Measurements from ENCODE around the gene FARS2.
A peak's percentile ranks its signal among the peaks of the same experiment; 100 is the strongest.
"Not testable (repeated sequence)": the region's sequence is repeated elsewhere in the genome, so short reads cannot be mapped to it uniquely, and the experiment has no call there.

Gene FARS2

GRCh38 chr6:5698318-5698717 lies 437.0 kb downstream of the FARS2 start:
- DNase-seq (ENCODE audit: low spot score), result no peak

- DNase-seq (ENCODE audit: low spot score), result not testable (repeated sequence)
Measured at GRCh38 chr6:5699064-5699463, 437.8 kb downstream of the FARS2 start.

DNA sequence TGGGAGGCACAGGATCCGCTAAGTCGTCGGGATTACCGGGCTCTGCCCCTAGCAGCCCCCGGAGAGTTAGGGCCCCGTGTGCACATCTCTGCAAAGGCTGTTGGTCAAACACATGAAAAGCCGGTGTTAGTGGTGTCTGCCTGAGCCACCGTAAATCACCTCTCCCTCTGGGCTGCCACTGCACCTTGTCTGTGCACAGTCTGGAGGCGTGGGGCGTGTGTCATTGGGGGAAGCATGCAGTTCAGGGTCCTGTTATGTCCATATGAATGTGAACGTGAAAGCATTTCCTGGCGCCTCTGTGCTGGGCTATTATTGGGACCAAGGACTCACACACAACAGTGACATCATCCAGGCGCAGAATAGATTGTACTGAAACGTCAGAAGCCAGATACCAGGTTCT lies 439.9 kb downstream of the FARS2 start:
- no peak for DNase-seq (ENCODE audit: low spot score)

- DNase-seq (ENCODE audit: low spot score), result no peak
Measured at GRCh38 chr6:5704708-5705107, 443.4 kb downstream of the FARS2 start.

GRCh38 chr6:5705252-5705651 lies 443.9 kb downstream of the FARS2 start:
- DNase-seq (ENCODE audit: low spot score), result no peak

DNA sequence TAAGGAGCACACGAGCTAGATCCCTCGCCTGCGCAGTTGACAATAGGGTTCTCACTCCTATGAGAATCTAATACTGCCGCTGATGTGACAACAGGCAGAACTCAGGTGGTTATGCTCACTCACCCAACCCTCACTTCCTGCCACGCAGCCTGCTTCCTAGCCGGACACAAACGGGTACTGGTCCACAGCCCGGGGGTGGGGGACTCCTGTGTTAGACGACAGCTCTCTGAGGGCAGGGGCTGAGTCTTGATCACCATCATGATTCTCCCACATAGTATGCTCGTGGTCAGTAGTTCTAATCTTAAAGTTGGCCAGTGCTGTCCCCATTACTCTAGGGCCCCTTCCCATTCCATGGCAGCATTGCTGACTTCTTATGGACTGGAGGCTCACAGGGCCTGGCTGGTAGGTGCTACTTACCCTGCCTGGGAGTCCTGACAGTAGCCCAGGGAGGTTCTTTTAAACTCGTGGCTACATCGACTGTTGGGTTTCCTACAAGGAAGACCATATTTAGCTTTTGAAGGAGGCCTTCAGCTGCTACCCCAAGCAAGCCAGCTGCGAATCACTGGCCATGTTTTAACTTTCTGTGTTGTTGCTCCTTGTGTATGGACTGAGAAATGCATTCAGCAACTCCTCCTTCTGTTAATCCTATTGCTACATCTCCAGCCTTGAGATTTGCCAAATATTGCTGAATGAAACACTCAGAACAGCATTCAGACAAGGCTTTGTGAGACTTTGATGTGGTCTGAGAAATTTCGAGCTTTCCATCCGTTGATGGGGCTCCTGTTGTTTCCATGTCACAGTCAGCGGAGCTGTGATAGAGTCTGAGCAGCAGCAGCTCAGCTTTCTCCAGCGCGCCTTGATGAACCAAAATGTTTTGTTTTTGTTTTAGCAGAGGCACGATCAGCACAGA lies 445.1 kb downstream of the FARS2 start:
- no peak for DNase-seq (ENCODE audit: low spot score)

- DNase-seq (ENCODE audit: low spot score), result no peak
Measured at GRCh38 chr6:5707281-5708045, 446.1 kb downstream of the FARS2 start.

DNA sequence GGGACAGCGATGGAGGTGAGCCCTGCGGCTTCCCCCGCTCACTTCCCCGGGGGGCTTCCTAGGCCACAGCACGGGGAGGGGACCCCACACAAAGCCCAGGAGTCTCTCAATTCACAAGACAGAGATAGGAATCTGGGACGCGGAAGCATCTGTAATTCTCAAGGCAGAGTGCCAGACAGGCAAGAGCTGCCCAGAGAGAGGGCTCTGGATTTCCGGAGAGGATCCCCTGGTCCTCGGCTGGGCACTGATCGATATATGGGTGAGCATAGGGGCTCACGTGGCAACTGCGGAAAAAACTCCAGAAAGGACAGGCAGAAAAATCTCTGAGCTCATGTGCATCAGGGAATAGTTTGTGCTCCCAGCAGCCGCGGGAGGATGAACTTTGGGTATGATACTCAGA lies 449.2 kb downstream of the FARS2 start:
- DNase-seq (ENCODE audit: low spot score), result no peak

GRCh38 chr6:5710936-5711335 lies 449.6 kb downstream of the FARS2 start:
- DNase-seq (ENCODE audit: low spot score), result no peak

GRCh38 chr6:5712349-5713215 lies 451.3 kb downstream of the FARS2 start:
- no peak for DNase-seq (ENCODE audit: low spot score)

GRCh38 chr6:5713519-5713918 lies 452.2 kb downstream of the FARS2 start:
- no peak for DNase-seq (ENCODE audit: low spot score)

- DNase-seq (ENCODE audit: low spot score), result no peak
Measured at GRCh38 chr6:5718231-5718947, 457.1 kb downstream of the FARS2 start.

DNA sequence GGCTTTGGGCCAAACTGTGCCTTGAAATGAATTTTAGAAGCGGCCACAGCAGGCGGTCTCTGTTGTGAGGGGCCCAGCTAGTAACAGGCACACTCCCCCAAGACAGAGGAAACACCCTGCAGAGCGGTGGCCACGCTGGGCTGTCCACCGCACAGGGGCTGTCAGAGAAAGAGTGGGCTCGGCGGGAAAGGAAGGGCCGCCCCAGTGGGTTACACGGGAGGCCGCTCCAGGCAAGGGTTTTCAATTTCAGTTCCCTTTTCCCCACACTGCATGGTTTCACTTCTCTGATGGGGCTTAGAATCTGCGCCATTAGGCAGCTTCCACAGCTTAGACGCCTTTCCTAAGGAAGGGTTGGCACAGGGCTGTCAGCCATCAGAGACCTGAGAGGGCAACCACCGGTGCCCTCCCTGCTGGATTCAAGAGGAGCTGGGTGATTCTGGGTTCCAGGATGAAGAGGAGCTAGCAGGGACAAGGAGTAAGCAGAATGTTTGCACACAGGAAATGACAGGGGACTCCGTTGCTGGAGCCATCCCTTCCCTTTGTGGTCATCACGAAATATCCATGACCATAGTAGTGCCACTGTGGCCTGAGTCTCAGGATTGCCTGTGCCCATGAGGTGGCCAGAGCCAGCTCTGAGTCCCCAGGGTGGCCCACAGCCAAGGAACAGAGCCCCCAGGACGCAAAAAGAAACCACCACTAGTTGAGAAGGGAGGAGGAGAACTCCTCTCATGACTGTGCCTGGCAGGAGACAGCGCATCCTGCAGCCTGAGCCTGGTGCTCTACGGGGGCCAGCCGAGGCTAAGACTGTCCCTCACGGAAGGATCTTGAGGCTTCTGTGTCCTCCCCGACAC lies 462.8 kb downstream of the FARS2 start:
- DNase-seq (ENCODE audit: low spot score), result no peak

- DNase-seq (ENCODE audit: low spot score), result no peak
Measured at GRCh38 chr6:5724911-5725310, 463.6 kb downstream of the FARS2 start.

- DNase-seq (ENCODE audit: low spot score), result no peak
Measured at GRCh38 chr6:5726976-5727718, 465.8 kb downstream of the FARS2 start.

GRCh38 chr6:5728351-5729079 lies 467.2 kb downstream of the FARS2 start:
- no peak for DNase-seq (ENCODE audit: low spot score)

- peak; percentile 46 for DNase-seq (ENCODE audit: low spot score)
Measured at GRCh38 chr6:5729080-5729434, 467.7 kb downstream of the FARS2 start.

GRCh38 chr6:5729813-5730517 lies 468.7 kb downstream of the FARS2 start:
- DNase-seq (ENCODE audit: low spot score), result no peak
